Measurements from ENCODE around the gene DCP1A. TPM values are rescaled to one million over a fixed set of nuclear protein-coding genes. Genes with fewer than 3 reads are reported as not detected.

The DCP1A gene
- total RNA-seq, 4 donors from 2014 or later, result 19.0 to 24.3 (median 20.6) TPM

GRCh38 chr3:53375019-53375418, 27.7 kb upstream of the DCP1A start:
- TF ChIP-seq CTCF (IDR thresholded peaks at IDR 0.05; ENCODE audit: low read depth), result no peak

DNA sequence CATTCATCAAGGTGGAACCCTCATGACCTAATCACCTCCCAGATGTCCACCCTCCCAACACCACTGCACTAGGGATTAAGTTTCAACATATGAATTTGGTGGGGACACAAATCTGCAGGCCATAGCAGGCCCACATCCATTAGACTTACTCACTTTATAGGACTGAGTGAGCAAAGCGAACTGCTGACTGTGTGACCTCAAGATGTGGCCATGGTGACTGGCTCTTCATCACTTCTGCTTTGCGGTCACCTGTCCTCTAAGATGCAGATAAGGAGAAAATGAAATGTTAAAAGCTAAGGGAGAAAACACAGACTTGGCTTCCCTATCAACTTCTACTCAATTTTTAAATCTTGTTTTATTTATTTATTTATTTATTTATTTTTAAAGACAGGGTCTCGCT, 14.5 kb upstream of the DCP1A start:
- no peak for TF ChIP-seq CTCF (IDR thresholded peaks at IDR 0.05; ENCODE audit: low read depth)

- TF ChIP-seq CTCF (IDR thresholded peaks at IDR 0.05; ENCODE audit: low read depth), result no peak
These were observed 10.1 kb upstream of the DCP1A start for GRCh38 chr3:53357458-53357857.

DNA sequence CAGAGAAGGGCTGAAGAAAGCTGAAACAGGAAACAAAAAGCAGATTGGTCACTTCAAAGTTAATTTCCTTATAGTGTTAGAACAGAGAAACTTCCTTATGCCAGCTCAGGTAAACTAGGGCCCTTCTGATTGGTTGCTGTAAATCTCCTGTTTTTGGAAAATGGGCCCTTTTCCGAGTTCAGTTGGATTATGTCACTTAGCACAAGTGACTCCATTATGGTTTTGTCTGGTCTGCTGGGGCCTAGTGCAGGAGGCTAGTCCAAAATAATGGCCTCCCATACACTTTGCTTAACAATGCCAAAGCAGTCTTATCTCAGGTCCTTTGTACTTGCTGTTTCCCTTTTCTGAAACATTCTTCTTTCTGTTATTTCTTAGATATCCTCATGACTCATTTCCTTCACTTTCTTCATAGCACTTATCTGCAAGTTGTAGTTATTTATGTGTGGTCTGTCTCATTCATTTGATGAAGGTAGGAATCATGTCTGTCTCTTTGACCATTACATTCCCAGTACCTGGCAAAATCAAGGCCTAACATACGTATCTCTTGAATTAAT, 7.7 kb upstream of the DCP1A start:
- TF ChIP-seq CTCF (IDR thresholded peaks at IDR 0.05; ENCODE audit: low read depth), result no peak

GRCh38 chr3:53353202-53353601, 5.9 kb upstream of the DCP1A start:
- TF ChIP-seq CTCF (IDR thresholded peaks at IDR 0.05; ENCODE audit: low read depth), result no peak

- TF ChIP-seq CTCF (IDR thresholded peaks at IDR 0.05; ENCODE audit: low read depth), result no peak
These were observed 3.3 kb upstream of the DCP1A start for GRCh38 chr3:53350652-53351051.

DNA sequence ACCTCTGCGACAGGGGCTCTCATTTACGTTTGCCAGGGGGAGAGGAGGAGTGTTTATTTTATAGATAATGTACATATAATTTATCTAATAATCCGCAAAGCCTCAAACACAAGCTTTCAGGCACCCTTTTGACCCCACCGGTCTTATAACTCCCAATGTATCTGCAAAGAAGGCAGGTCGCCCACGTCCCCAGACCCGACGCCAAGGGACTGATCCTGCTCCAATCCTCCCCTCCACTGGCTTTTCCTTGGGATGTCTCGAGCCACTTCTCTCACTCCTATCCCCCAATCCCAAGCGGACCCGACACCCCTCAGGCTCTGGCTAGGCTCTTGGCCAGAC, 452 bp downstream of the DCP1A start:
- TF ChIP-seq CTCF (IDR thresholded peaks at IDR 0.05; ENCODE audit: low read depth), result no peak

All from subcutaneous adipose tissue (tissue), 4 donors.